ENCODE measurements around the gene COL6A5.

DNA sequence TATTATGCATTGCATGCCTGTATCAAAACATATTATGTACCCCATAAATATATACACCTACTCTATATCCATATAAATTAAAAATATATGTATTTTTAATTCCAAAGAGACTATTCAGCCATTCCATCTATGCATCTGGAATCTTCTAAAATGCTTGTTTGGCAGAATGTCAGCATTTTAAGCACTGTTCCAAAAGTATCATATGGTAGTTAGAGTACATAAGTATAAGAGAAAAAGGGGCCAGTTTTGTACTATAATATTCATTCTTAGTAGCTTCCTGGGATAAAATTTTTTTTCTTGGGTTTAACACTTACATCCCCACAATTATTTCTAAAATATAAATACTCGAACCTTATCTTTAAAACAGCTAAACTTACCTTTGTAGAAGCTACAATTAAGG, 111.1 kb downstream of the COL6A5 start:
- TF ChIP-seq, protein P1, sequence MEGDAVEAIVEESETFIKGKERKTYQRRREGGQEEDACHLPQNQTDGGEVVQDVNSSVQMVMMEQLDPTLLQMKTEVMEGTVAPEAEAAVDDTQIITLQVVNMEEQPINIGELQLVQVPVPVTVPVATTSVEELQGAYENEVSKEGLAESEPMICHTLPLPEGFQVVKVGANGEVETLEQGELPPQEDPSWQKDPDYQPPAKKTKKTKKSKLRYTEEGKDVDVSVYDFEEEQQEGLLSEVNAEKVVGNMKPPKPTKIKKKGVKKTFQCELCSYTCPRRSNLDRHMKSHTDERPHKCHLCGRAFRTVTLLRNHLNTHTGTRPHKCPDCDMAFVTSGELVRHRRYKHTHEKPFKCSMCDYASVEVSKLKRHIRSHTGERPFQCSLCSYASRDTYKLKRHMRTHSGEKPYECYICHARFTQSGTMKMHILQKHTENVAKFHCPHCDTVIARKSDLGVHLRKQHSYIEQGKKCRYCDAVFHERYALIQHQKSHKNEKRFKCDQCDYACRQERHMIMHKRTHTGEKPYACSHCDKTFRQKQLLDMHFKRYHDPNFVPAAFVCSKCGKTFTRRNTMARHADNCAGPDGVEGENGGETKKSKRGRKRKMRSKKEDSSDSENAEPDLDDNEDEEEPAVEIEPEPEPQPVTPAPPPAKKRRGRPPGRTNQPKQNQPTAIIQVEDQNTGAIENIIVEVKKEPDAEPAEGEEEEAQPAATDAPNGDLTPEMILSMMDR (conservative IDR thresholded peaks at IDR 0.05; ENCODE audit: low read depth, low read length), result no peak
- TF ChIP-seq EZH2phosphoT487 (IDR thresholded peaks at IDR 0.05; ENCODE audit: borderline replicate concordance, low read length) (no peak), EZH2 (IDR thresholded peaks at IDR 0.05; ENCODE audit: low read length, unreplicated experiment) (no peak)

Data from PC-3 (cell line).